AG20443 (cell line): ENCODE measurements around the gene MAX.

Source experiments
- DNase-seq: peaks from one replicate; pipeline ENCODE4 v3.0.0; 2012; ENCODE audit warnings: low spot score, mixed read lengths

MAX gene

GRCh38 chr14:65072937-65073336, 29.4 kb downstream of the MAX start:
- DNase-seq: no peak

GRCh38 chr14:65072256-65072655, 30.1 kb downstream of the MAX start:
- no peak for DNase-seq

GRCh38 chr14:65071544-65071943, 30.8 kb downstream of the MAX start:
- no peak for DNase-seq

- DNase-seq: no peak
Observed at GRCh38 chr14:65070471-65070976, 31.8 kb downstream of the MAX start.

GRCh38 chr14:65069874-65070413, 32.4 kb downstream of the MAX start:
- no peak for DNase-seq

GRCh38 chr14:65065719-65066118, 36.6 kb downstream of the MAX start:
- DNase-seq: no peak

GRCh38 chr14:65062096-65063075, 39.9 kb downstream of the MAX start:
- DNase-seq: no peak

GRCh38 chr14:65057695-65058094, 44.6 kb downstream of the MAX start:
- DNase-seq: no peak

- no peak for DNase-seq
Observed at GRCh38 chr14:65054471-65055085, 47.7 kb downstream of the MAX start.

GRCh38 chr14:65053466-65053865, 48.9 kb downstream of the MAX start:
- DNase-seq: no peak

GRCh38 chr14:65052832-65053231, 49.5 kb downstream of the MAX start:
- no peak for DNase-seq

- DNase-seq: no peak
Observed at GRCh38 chr14:65045709-65046108, 56.6 kb downstream of the MAX start.

GRCh38 chr14:65045006-65045405, 57.3 kb downstream of the MAX start:
- DNase-seq: no peak

GRCh38 chr14:65044596-65044959, 57.7 kb downstream of the MAX start:
- no peak for DNase-seq

- no peak for DNase-seq
Observed at GRCh38 chr14:65043893-65044595, 58.3 kb downstream of the MAX start.

GRCh38 chr14:65042731-65043372, 59.5 kb downstream of the MAX start:
- DNase-seq: no peak

- DNase-seq: no peak
Observed at GRCh38 chr14:65042296-65042695, 60.0 kb downstream of the MAX start.

- no peak for DNase-seq
Observed at GRCh38 chr14:65041434-65041915, 60.8 kb downstream of the MAX start.

- no peak for DNase-seq
Observed at GRCh38 chr14:65040666-65041433, 61.5 kb downstream of the MAX start.

- DNase-seq: no peak
Observed at GRCh38 chr14:65038966-65039365, 63.4 kb downstream of the MAX start.

GRCh38 chr14:65035049-65035448, 67.3 kb downstream of the MAX start:
- DNase-seq: no peak
